Measurements from ENCODE around the gene IRX4. TPM values are rescaled to one million over a fixed set of nuclear protein-coding genes. Genes with fewer than 3 reads are reported as not detected.

IRX4 gene
- 54.4 and 59.8 TPM in 2 replicates for total RNA-seq

GRCh38 chr5:1882337-1883119 is at the start of gene IRX4:
IRX4 (minus strand) TSS chr5:1882925; CDS start chr5:1882647, 278 bp downstream.

Other genes with a start within 250 kb of the IRX4 start
- 42.2 and 75.0 TPM in 2 replicates for gene MRPL36, start 83.1 kb downstream of the IRX4 start, total RNA-seq
- 125 and 143 TPM in 2 replicates for gene NDUFS6, start 81.5 kb downstream of the IRX4 start, total RNA-seq